ENCODE results near the gene GAS7. TPM values are rescaled to one million over a fixed set of nuclear protein-coding genes. Genes with fewer than 3 reads are reported as not detected.

The GAS7 gene
- total RNA-seq, 1 donor from 2014 or later, result 2.9 TPM

- H3K27me3 Mint-ChIP-seq (ENCODE audit: insufficient read depth, low read depth), result peaks cover 8% of the 10 kb centered on the region
- H3K36me3 ChIP-seq, result no peaks in the 10 kb centered on the region
- no peak overlapping the region for H3K4me3 ChIP-seq
- no peaks in the 10 kb centered on the region for H3K9me3 Mint-ChIP-seq
- no peak overlapping the region for H3K27ac Mint-ChIP-seq
- H2AFZ ChIP-seq (replicated peaks), result no peak overlapping the region
- H3K4me1 ChIP-seq, result no peaks in the 10 kb centered on the region
- no peak overlapping the region for H3K4me3 Mint-ChIP-seq
- TF ChIP-seq EZH2phosphoT487 (IDR thresholded peaks at IDR 0.05) (no peak), CTCF (IDR thresholded peaks at IDR 0.05) (no peak), EZH2 (IDR thresholded peaks at IDR 0.05) (no peak)
- no peaks in the 10 kb centered on the region for H3K9me3 ChIP-seq (ENCODE audit: low read depth)
- no peaks in the 10 kb centered on the region for H4K20me1 ChIP-seq (ENCODE audit: low read depth)
- H3K27me3 ChIP-seq, result no peaks in the 10 kb centered on the region
- H3K9ac ChIP-seq, result no peak overlapping the region
- DNase-seq (ENCODE audit: low spot score), result no peak
- H3F3A ChIP-seq (ENCODE audit: low read depth), result no peaks in the 10 kb centered on the region
- H3K4me2 ChIP-seq, result no peak overlapping the region
- no peaks in the 10 kb centered on the region for H3K4me1 Mint-ChIP-seq
- H3K79me2 ChIP-seq (ENCODE audit: low read depth), result no peaks in the 10 kb centered on the region
- no peaks in the 10 kb centered on the region for H3K36me3 Mint-ChIP-seq
- no peak overlapping the region for H3K27ac ChIP-seq
Measured at GRCh38 chr17:10103712-10104111, 94.7 kb downstream of the GAS7 start.

GRCh38 chr17:10102817-10103216 lies 95.6 kb downstream of the GAS7 start:
- Mint-ChIP-seq H3K4me3 (no peak overlapping the region), H3K27ac (no peak overlapping the region), H3K36me3 (no peaks in the 10 kb centered on the region), H3K4me1 (peaks cover 2% of the 10 kb centered on the region), H3K9me3 (no peaks in the 10 kb centered on the region), H3K27me3 (ENCODE audit: insufficient read depth, low read depth) (peaks cover 8% of the 10 kb centered on the region)
- Histone ChIP-seq H3K27ac (no peak overlapping the region), H3F3A (ENCODE audit: low read depth) (no peaks in the 10 kb centered on the region), H3K79me2 (ENCODE audit: low read depth) (no peaks in the 10 kb centered on the region), H3K9me3 (ENCODE audit: low read depth) (no peaks in the 10 kb centered on the region), H4K20me1 (ENCODE audit: low read depth) (no peaks in the 10 kb centered on the region), H3K4me3 (no peak overlapping the region), H3K27me3 (no peaks in the 10 kb centered on the region), H3K9ac (no peak overlapping the region), H3K4me1 (no peaks in the 10 kb centered on the region), H3K4me2 (no peak overlapping the region), H2AFZ (replicated peaks) (no peak overlapping the region), H3K36me3 (no peaks in the 10 kb centered on the region)
- no peak for DNase-seq (ENCODE audit: low spot score)
- TF ChIP-seq EZH2phosphoT487 (IDR thresholded peaks at IDR 0.05) (no peak), EZH2 (IDR thresholded peaks at IDR 0.05) (no peak), CTCF (IDR thresholded peaks at IDR 0.05) (no peak)

GRCh38 chr17:10099051-10099571 lies 99.3 kb downstream of the GAS7 start:
- peaks cover 2% of the 10 kb centered on the region for H3K4me1 Mint-ChIP-seq

More at GRCh38 chr17:10099051-10099571, 99.3 kb downstream of the GAS7 start:
- Histone ChIP-seq H3F3A (ENCODE audit: low read depth) (no peaks in the 10 kb centered on the region), H3K27me3 (no peaks in the 10 kb centered on the region), H3K4me2 (no peak overlapping the region), H3K4me3 (no peak overlapping the region), H3K4me1 (no peaks in the 10 kb centered on the region), H4K20me1 (ENCODE audit: low read depth) (no peaks in the 10 kb centered on the region), H3K9me3 (ENCODE audit: low read depth) (no peaks in the 10 kb centered on the region), H3K27ac (no peak overlapping the region), H3K9ac (no peak overlapping the region), H3K79me2 (ENCODE audit: low read depth) (no peaks in the 10 kb centered on the region), H2AFZ (replicated peaks) (no peak overlapping the region), H3K36me3 (no peaks in the 10 kb centered on the region)
- no peaks in the 10 kb centered on the region for H3K36me3 Mint-ChIP-seq
- no peak overlapping the region for H3K4me3 Mint-ChIP-seq
- no peak for DNase-seq (ENCODE audit: low spot score)
- H3K27ac Mint-ChIP-seq, result no peak overlapping the region
- peaks cover 2% of the 10 kb centered on the region for H3K9me3 Mint-ChIP-seq
- peaks cover 9% of the 10 kb centered on the region for H3K27me3 Mint-ChIP-seq (ENCODE audit: insufficient read depth, low read depth)
- no peak for TF ChIP-seq CTCF (IDR thresholded peaks at IDR 0.05)
- TF ChIP-seq EZH2 (IDR thresholded peaks at IDR 0.05), result no peak
- TF ChIP-seq EZH2phosphoT487 (IDR thresholded peaks at IDR 0.05), result no peak
